Measurements from ENCODE around the gene ZNF283.
"Not testable (repeated sequence)": the region's sequence is repeated elsewhere in the genome, so short reads cannot be mapped to it uniquely, and the experiment has no call there.

GRCh38 chr19:43866923-43867322 is 39.8 kb downstream of the ZNF283 start:
- not testable (repeated sequence) for TF ChIP-seq CTCF (conservative IDR thresholded peaks at IDR 0.05); ZFX (IDR thresholded peaks at IDR 0.05)

All from C4-2B (cell line).